HG03378 (cell line): ENCODE data around the gene RANGAP1.
"Not testable (repeated sequence)": the region's sequence is repeated elsewhere in the genome, so short reads cannot be mapped to it uniquely, and the experiment has no call there.

Source experiments
- ATAC-seq: cut with Tn5 transposase; IDR thresholded peaks from one replicate; pipeline ENCODE4 v1.9.1; 2021; ENCODE audit warnings: mild to moderate bottlenecking, moderate library complexity; ENCODE audit not compliant: unreplicated experiment

The RANGAP1 gene

DNA sequence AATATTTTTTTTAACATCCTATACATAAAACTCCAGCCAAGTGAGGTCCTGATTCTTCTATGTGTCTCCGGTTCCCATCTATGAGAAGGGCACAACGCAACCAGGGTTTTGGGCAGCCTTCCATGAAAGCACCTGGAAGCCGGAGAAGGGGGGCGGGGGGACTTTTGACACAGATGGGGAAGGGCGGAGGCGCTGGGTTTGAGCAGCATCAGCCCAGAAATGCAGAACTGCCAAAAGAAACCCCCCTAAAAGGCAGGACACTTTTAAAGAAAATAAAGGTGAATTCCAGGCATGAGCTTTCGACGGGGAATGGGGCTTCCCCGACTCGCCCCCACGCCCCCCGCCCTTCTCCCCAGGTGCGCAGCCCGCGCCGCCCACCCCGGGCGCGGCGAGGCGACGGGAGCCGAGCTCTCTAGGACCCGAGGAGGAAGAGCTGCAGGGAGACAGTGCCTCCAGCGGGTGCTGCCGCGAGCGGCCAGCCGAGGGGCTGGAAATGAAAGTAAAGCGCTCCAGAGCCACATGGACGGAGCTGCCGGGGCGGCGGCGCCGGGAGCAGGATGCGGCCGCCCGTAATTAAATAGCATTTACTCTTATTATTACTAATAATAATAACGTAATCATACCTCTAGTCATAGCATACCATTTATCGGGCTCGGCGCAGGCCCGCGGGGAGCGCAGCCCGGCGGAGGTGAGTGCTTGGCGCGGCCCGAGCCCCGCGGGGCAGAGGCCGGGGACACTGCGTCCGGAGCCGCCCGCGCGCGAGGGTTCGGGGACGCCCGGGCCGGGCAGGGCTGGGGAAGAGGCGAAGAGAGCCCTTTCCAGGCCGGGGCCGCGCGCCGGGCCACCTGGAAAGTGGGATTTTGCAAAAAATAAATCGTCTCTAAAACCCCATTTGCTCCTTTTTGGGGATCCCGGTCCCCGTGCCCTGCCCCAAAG is 15.4 kb upstream of the RANGAP1 start, which contains the start of gene ZC3H7B:
TSS of gene ZC3H7B (plus strand) at position 441 of the 936 bp plus-strand sequence. CDS start 19,136 bp downstream, outside the sequence.
- peak; percentile 70 for ATAC-seq

DNA sequence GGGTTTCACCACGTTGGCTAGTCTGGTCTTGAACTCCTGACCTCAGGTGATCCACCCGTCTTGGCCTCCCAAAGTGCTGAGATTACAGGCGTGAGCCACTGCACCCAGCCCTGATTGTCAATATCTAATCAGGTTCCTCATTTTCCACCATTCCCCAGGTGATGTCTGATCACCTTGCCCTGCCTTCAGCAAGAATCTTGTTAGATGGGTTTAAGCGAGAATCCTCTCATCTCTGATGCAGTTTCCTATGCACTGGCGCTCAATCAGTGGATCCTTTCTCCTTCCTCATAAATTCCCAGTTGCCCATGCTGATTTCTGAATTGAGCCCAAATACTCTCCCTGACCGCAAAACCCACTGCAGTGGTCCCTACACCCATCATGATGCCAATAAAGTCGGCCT is 14.7 kb upstream of the RANGAP1 start:
- no peak for ATAC-seq

- no peak for ATAC-seq
Observed at GRCh38 chr22:41296826-41297667, 11.1 kb upstream of the RANGAP1 start.

DNA sequence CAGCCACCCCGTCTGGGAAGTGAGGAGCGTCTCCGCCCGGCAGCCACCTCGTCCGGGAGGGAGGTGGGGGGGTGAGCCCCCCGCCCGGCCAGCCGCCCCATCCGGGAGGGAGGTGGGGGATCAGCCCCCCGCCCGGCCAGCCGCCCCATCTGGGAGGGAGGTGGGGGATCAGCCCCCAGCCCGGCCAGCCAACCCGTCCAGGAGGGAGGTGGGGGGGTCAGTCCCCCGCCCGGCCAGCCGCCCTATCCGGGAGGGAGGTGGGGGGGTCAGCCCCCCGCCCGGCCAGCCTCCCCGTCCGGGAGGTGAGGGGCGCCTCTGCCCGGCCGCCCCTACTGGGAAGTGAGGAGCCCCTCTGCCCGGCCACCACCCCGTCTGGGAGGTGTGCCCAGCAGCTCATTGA is 8.8 kb upstream of the RANGAP1 start:
- ATAC-seq: not testable (repeated sequence)

GRCh38 chr22:41290262-41291221 is 4.6 kb upstream of the RANGAP1 start:
- ATAC-seq: no peak

GRCh38 chr22:41289671-41290070 is 3.7 kb upstream of the RANGAP1 start:
- no peak for ATAC-seq

- ATAC-seq: no peak
Observed at GRCh38 chr22:41288245-41288946, 2.4 kb upstream of the RANGAP1 start.

- ATAC-seq: peak; percentile 22
Observed at GRCh38 chr22:41286639-41287091, 678 bp upstream of the RANGAP1 start.

GRCh38 chr22:41285441-41285819 is 557 bp downstream of the RANGAP1 start:
- peak; percentile 8 for ATAC-seq

- ATAC-seq: no peak
Observed at GRCh38 chr22:41284465-41284864, 1.5 kb downstream of the RANGAP1 start.

- no peak for ATAC-seq
Observed at GRCh38 chr22:41280854-41281253, 5.1 kb downstream of the RANGAP1 start.

- no peak for ATAC-seq
Observed at GRCh38 chr22:41280065-41280464, 5.9 kb downstream of the RANGAP1 start.

- ATAC-seq: no peak
Observed at GRCh38 chr22:41274856-41275255, 11.1 kb downstream of the RANGAP1 start.

DNA sequence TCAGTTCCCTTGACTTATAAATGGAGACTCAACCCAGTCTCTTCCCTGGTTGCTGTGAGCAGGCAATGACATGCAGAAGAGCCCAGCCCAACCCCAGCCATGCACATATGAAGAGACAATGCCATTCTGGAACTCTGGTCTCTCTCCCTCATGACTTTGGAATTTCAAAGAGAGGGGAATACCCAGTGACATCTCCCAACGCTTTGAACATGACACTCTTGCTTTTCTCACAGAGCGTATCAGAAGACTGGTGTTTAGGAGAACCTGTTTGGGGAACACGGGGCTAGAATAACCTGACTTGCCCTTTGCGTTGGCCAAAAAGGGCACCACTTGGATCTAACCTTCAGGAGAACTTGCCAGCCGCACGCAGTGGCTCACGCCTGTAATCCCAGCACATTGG is 12.9 kb downstream of the RANGAP1 start:
- no peak for ATAC-seq

DNA sequence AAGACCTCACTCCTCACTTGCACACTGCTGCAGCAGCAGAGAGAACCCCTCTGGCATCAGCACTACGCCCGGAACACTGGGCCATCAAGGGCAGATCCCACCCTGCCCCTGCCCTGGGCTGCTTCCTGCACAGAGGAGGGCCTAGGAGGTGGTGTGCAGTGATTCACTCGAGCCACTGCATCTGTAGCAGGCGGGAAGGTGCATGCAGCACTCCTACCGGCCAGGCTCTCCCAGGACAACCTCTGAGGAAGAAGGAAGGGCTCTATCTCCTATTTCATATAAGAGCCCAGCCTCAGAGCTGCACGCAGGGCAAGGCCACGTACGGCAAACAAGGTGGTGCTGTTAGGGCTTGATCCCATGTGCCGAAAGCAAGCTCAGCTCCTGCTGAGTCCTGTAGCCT is 14.2 kb downstream of the RANGAP1 start:
- no peak for ATAC-seq

DNA sequence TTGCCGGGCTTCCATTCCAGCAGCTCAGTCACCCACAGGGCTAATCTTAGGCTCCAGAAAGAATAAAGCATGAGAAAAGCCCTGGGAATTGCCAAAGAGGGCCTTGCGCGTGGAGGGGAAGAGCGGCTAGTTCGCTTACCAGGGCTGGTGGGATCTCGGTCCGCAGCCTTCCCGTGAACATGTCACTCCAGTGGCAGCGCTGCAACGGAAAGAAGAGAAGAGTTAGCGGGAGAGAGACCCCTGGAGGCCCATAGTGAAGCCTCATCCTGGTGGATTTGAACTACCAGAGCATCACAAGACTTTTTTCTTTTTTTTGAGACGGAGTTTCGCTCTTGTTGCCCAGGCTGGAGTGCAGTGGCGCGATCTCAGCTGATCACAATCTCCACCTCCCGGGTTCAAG is 18.0 kb downstream of the RANGAP1 start:
- no peak for ATAC-seq

- no peak for ATAC-seq
Observed at GRCh38 chr22:41264408-41264941, 21.5 kb downstream of the RANGAP1 start.

DNA sequence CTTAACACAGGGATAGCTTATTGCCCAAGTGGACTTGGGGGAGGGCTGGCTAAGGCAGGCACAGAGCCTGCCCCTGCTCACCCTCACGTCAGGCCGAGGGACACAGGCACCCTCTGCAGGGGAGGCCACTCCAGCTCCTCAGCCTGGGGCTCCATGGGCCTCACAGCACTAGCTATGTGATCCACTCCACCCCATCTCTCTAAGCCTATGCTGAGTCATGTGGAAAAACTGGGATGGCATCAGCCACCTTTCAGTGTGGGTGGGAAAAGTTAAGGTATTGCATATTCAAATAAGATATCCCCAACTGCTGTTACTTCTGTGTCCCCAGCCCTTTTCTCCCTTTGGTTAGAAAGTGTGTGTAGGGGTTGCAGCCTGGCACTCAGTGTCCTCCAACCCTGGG is 22.3 kb downstream of the RANGAP1 start:
- ATAC-seq: no peak

DNA sequence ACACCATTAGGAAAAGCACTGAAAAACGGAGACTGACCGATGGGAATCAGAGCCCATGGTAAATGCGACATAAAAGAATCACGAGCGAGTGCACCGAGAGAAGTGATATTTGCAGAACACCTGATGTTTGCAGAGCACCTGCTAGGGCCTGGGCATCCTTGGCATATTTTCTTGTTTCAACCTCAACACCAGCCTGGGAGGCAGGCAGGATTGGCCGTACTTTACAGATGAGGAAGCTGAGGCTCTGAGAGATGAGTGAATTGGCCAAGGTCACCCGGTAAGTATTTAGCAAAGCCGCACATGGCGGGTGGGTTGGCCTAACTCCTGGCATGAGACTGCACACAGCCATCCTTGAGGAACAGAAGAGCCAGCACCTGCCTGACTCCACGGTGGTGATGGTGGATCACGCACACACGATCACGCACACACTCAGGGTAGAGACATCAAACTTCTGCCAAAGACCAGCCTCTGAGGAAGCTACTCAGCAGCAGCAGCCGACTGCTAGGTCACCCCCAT is 23.7 kb downstream of the RANGAP1 start:
- ATAC-seq: no peak
